ENCODE measurements around the gene NAGPA.

DNA sequence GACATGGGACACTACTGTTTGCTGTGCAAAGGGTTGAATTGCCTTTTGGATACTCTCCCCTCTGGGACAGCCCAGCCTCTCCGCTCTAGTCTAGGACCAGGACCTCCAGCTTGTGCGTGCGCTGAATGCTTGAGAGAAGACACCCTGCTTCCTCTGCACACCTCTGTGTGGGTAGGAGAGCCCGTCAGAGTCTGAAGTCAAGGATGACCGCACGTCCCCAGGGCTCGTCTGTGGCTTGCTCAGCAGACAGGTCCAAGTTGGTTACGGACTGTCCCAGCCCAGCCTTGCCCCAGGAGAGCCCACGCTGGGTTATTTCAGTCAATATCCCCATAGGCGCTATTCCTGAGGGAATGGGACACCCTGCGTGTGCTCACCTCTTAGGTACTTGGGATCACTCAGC is 28.3 kb upstream of the NAGPA start:
- TF ChIP-seq, protein P1, sequence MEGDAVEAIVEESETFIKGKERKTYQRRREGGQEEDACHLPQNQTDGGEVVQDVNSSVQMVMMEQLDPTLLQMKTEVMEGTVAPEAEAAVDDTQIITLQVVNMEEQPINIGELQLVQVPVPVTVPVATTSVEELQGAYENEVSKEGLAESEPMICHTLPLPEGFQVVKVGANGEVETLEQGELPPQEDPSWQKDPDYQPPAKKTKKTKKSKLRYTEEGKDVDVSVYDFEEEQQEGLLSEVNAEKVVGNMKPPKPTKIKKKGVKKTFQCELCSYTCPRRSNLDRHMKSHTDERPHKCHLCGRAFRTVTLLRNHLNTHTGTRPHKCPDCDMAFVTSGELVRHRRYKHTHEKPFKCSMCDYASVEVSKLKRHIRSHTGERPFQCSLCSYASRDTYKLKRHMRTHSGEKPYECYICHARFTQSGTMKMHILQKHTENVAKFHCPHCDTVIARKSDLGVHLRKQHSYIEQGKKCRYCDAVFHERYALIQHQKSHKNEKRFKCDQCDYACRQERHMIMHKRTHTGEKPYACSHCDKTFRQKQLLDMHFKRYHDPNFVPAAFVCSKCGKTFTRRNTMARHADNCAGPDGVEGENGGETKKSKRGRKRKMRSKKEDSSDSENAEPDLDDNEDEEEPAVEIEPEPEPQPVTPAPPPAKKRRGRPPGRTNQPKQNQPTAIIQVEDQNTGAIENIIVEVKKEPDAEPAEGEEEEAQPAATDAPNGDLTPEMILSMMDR (IDR thresholded peaks at IDR 0.05) = no peak
- TF ChIP-seq POLR2A (IDR thresholded peaks at IDR 0.05) = no peak

Data from thyroid gland (tissue), 4 donors.